ENCODE results near the gene STAC3.
A peak's percentile ranks its signal among the peaks of the same experiment; 100 is the strongest.

- TF ChIP-seq CTCF (tag by site-specific recombination; IDR thresholded peaks at IDR 0.05): peak; percentile 48; the same call in 1 of the 2 replicates
- no peak for TF ChIP-seq ZNF571 (tag by site-specific recombination; IDR thresholded peaks at IDR 0.05)
- TF ChIP-seq ZNF830 (tag by site-specific recombination; IDR thresholded peaks at IDR 0.05; ENCODE audit: low read depth): no peak
- TF ChIP-seq REPIN1 (tag by site-specific recombination; IDR thresholded peaks at IDR 0.05; ENCODE audit: low read depth): no peak
- no peak for TF ChIP-seq TRIM28 (IDR thresholded peaks at IDR 0.05; ENCODE audit: borderline replicate concordance, low read length)
- no peak for TF ChIP-seq ZNF660 (tag by site-specific recombination; IDR thresholded peaks at IDR 0.05)
- TF ChIP-seq ZNF184 (tag by site-specific recombination; IDR thresholded peaks at IDR 0.05): no peak
- 0 out of 2 replicates have a peak, but pooled peaks have one; percentile 10 for TF ChIP-seq IKZF3 (tag by site-specific recombination; IDR thresholded peaks at IDR 0.05)
- TF ChIP-seq ZNF24 (tag by site-specific recombination; IDR thresholded peaks at IDR 0.05): 0 out of 2 replicates have a peak, but pooled peaks have one; percentile 37
Observed at GRCh38 chr12:57216014-57216911, 34.7 kb downstream of the STAC3 start, which contains the start of gene NXPH4.

All from HEK293 (cell line).